GM23248 (cell line): ENCODE measurements around the gene KATNB1. TPM values are rescaled to one million over a fixed set of nuclear protein-coding genes. Genes with fewer than 3 reads are reported as not detected.

ENCODE experiments used
- DNase-seq: peaks from one replicate; pipeline ENCODE4 v3.0.0-alpha.2; 2015
- H2AFZ ChIP-seq: fragments of 200-600 bp; sonication (generic); 2 replicates; pipeline ENCODE4 v1.6.1; 2016; ENCODE audit warnings: antibody characterized with exemption
- H3F3A ChIP-seq: fragments of 200-600 bp; sonication (generic); 2 replicates; pipeline ENCODE4 v1.6.1; 2016; ENCODE audit warnings: mild to moderate bottlenecking, antibody characterized with exemption, mixed run types; ENCODE audit not compliant: insufficient read depth
- H3K27ac ChIP-seq: fragments of 200-600 bp; sonication (generic); 2 replicates; pipeline ENCODE4 v1.5.1; 2016; ENCODE audit warnings: mild to moderate bottlenecking
- H3K27me3 ChIP-seq: fragments of 200-600 bp; sonication (generic); replicated peaks from 2 replicates; pipeline ENCODE4 v1.6.1; 2016; ENCODE audit warnings: mild to moderate bottlenecking; ENCODE audit not compliant: insufficient read depth
- H3K36me3 ChIP-seq: fragments of 200-600 bp; sonication (generic); 2 replicates; pipeline ENCODE4 v1.6.1; 2016; ENCODE audit warnings: low read depth, mild to moderate bottlenecking
- H3K4me1 ChIP-seq: fragments of 200-600 bp; sonication (generic); 2 replicates; pipeline ENCODE4 v1.6.1; 2016; ENCODE audit warnings: mild to moderate bottlenecking; ENCODE audit not compliant: insufficient read depth
- H3K4me2 ChIP-seq: fragments of 200-600 bp; sonication (generic); one replicate; pipeline ENCODE4 v1.6.1; 2016; ENCODE audit warnings: mild to moderate bottlenecking; ENCODE audit not compliant: unreplicated experiment
- H3K4me3 ChIP-seq: fragments of 200-600 bp; sonication (generic); 2 replicates; pipeline ENCODE4 v1.5.1; 2016; ENCODE audit warnings: mild to moderate bottlenecking
- H3K79me2 ChIP-seq: fragments of 200-600 bp; sonication (generic); 2 replicates; pipeline ENCODE4 v1.6.1; 2016; ENCODE audit warnings: mild to moderate bottlenecking; ENCODE audit not compliant: insufficient read depth
- H3K9ac ChIP-seq: fragments of 200-600 bp; sonication (generic); 2 replicates; pipeline ENCODE4 v1.6.1; 2016; ENCODE audit warnings: mild to moderate bottlenecking
- H3K9me2 ChIP-seq: fragments of 200-600 bp; sonication (generic); 2 replicates; pipeline ENCODE4 v1.6.1; 2016; ENCODE audit warnings: mixed run types, mild to moderate bottlenecking, moderate library complexity; ENCODE audit not compliant: insufficient read depth
- H3K9me3 ChIP-seq: fragments of 200-600 bp; sonication (generic); one replicate; pipeline ENCODE4 v1.6.1; 2017; ENCODE audit warnings: low read depth
- H4K20me1 ChIP-seq: fragments of 200-600 bp; sonication (generic); 2 replicates; pipeline ENCODE4 v1.6.0; 2016; ENCODE audit not compliant: insufficient read depth
- EZH2 ChIP-seq: fragments of 200-600 bp; sonication (generic); IDR thresholded peaks from 2 replicates; pipeline ENCODE4 v1.6.1; 2018; ENCODE audit warnings: antibody characterized with exemption, mild to moderate bottlenecking; ENCODE audit not compliant: insufficient read depth, poor library complexity, severe bottlenecking
- EZH2phosphoT487 ChIP-seq: fragments of 200-600 bp; sonication (generic); IDR thresholded peaks from 2 replicates; pipeline ENCODE4 v1.6.1; 2018; ENCODE audit warnings: antibody characterized with exemption, moderate library complexity, mild to moderate bottlenecking, low read depth; ENCODE audit not compliant: insufficient read depth
- WGBS, 2 experiments: methylation state at CpG; one replicate each; pipeline ENCODE4 v1.1.6; 2015 to 2017; ENCODE audit warnings: low lambda C conversion rate in 2 of 2, low coverage in 1 of 2; ENCODE audit errors: missing lambda C conversion rate in 2 of 2; 5-methylcytosine and 5-hydroxymethylcytosine counted together
- in situ Hi-C: fragments of 300-500 bp; cut with MboI; formaldehyde crosslinking; loops from 2 replicates; pipeline ENCODE4 v1.15.0; 2020
- polyA plus RNA-seq: library from polyadenylated mRNA; unstranded; fragments of >200 nt; fragmentation: Nextera tagmentation; extraction: Ambion mirVana; gene quantifications from 2 replicates; pipeline ENCODE4 v1.2.1, GENCODE V29; 2016
- total RNA-seq: library from RNA; depleted of rRNA; stranded (reverse); fragments of >200 nt; shearing (Covaris generic); gene quantifications from 2 replicates; pipeline ENCODE4 v1.2.3, GENCODE V29; 2014

KATNB1 gene
- total and polyA plus RNA-seq, 2 experiments from 2014 or later = 19.3 to 20.2 TPM

GRCh38 chr16:57783883-57784282, 48.3 kb downstream of the KATNB1 start:
- H3K4me1 ChIP-seq = no peaks in the 10 kb centered on the region
- H4K20me1 ChIP-seq = no peaks in the 10 kb centered on the region
- H3K36me3 ChIP-seq = no peaks in the 10 kb centered on the region
- H3K79me2 ChIP-seq = peaks cover 11% of the 10 kb centered on the region; the same call in 1 of the 2 replicates
- in situ Hi-C loops = no loop called here
- 97 to 99% methylated on average over 8 of the region's 8 CpGs for WGBS, 2 experiments
- DNase-seq = no peak
- no peaks in the 10 kb centered on the region for H3K9me2 ChIP-seq
- H3K9me3 ChIP-seq = no peaks in the 10 kb centered on the region
- H3F3A ChIP-seq = peaks cover 5% of the 10 kb centered on the region; the same call in 1 of the 2 replicates
- H2AFZ ChIP-seq = no peak overlapping the region
- no peak overlapping the region for H3K4me2 ChIP-seq
- H3K27me3 ChIP-seq = no peaks in the 10 kb centered on the region
- H3K4me3 ChIP-seq = no peak overlapping the region
- no peak overlapping the region for H3K27ac ChIP-seq
- no peak overlapping the region for H3K9ac ChIP-seq
- TF ChIP-seq EZH2phosphoT487 (no peak), EZH2 (no peak)

DNA sequence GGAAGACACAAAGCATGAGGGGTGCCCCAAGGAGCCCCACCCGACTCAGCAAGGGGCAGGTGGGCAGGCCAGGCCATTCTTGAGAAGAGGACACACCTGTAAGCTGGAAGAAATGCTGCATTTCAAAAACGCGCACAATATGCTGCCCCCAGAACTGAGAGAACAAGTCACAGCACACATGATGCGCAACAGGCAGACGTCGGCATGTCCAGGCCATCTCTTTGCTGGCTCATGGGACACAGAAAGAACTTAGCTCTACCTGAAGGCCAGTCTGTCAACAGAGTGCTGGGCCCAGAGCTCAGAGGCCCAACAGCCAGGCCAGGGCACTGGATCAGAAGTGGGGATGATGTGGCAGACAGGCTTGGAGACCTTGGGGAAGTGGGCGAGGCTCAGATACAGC, 48.8 kb downstream of the KATNB1 start:
- Histone ChIP-seq H3F3A (peaks cover 5% of the 10 kb centered on the region; the same call in 1 of the 2 replicates), H3K9me3 (no peaks in the 10 kb centered on the region), H3K79me2 (peaks cover 11% of the 10 kb centered on the region; the same call in 1 of the 2 replicates), H3K9ac (no peak overlapping the region), H2AFZ (no peak overlapping the region), H3K4me1 (no peaks in the 10 kb centered on the region), H4K20me1 (no peaks in the 10 kb centered on the region), H3K36me3 (no peaks in the 10 kb centered on the region), H3K4me3 (no peak overlapping the region), H3K27ac (no peak overlapping the region), H3K4me2 (no peak overlapping the region), H3K27me3 (no peaks in the 10 kb centered on the region), H3K9me2 (no peaks in the 10 kb centered on the region)
- no peak for TF ChIP-seq EZH2
- no peak for TF ChIP-seq EZH2phosphoT487
- in situ Hi-C loops = no loop called here
- 90 to 93% methylated on average over 7 of the region's 7 CpGs for WGBS, 2 experiments
- DNase-seq = no peak

GRCh38 chr16:57785385-57785784, 49.8 kb downstream of the KATNB1 start:
- no peak overlapping the region for H3K4me3 ChIP-seq
- in situ Hi-C loops = no loop called here
- H2AFZ ChIP-seq = no peak overlapping the region
- no peak overlapping the region for H3K4me2 ChIP-seq
- H3K79me2 ChIP-seq = peaks cover 11% of the 10 kb centered on the region; the same call in 1 of the 2 replicates
- H3K27me3 ChIP-seq = no peaks in the 10 kb centered on the region
- no peak overlapping the region for H3K9ac ChIP-seq
- H3K4me1 ChIP-seq = no peaks in the 10 kb centered on the region
- peaks cover 5% of the 10 kb centered on the region; the same call in 1 of the 2 replicates for H3F3A ChIP-seq
- DNase-seq = no peak
- H4K20me1 ChIP-seq = no peaks in the 10 kb centered on the region
- TF ChIP-seq EZH2phosphoT487 (no peak), EZH2 (no peak)
- H3K9me3 ChIP-seq = no peaks in the 10 kb centered on the region
- no peaks in the 10 kb centered on the region for H3K9me2 ChIP-seq
- 94 to 96% methylated on average over 7 to 10 of the region's 10 CpGs for WGBS, 2 experiments
- H3K27ac ChIP-seq = no peak overlapping the region
- peaks cover 4% of the 10 kb centered on the region; the same call in 1 of the 2 replicates for H3K36me3 ChIP-seq

DNA sequence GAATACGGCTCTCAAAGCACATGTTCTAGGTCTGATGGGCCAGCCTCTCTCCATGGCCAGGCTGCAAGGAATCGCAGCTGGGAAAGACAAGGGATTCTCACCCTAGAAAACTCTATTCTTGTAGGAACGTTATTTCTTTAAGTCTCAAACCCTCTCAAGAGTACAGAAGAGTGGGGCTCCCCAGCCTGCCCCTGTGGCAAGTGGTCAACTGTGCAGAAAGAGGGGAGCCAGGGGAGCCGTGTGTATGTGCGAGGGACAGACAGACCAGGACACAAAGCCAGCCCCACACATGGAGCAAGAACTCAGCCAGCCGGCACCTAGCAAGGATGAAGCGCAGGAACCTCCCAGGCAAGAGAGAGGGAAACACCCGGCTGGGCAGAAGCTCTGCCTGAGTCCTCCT, 50.4 kb downstream of the KATNB1 start:
- in situ Hi-C loops = no loop called here
- peaks cover 5% of the 10 kb centered on the region; the same call in 1 of the 2 replicates for H3F3A ChIP-seq
- H2AFZ ChIP-seq = no peak overlapping the region
- no peaks in the 10 kb centered on the region for H3K27me3 ChIP-seq
- DNase-seq = no peak
- no peak overlapping the region for H3K4me3 ChIP-seq
- peaks cover 9% of the 10 kb centered on the region; the same call in 1 of the 2 replicates for H3K79me2 ChIP-seq
- no peaks in the 10 kb centered on the region for H3K9me2 ChIP-seq
- H4K20me1 ChIP-seq = no peaks in the 10 kb centered on the region
- TF ChIP-seq EZH2 = no peak
- TF ChIP-seq EZH2phosphoT487 = no peak
- H3K9ac ChIP-seq = no peak overlapping the region
- no peaks in the 10 kb centered on the region for H3K4me1 ChIP-seq
- H3K27ac ChIP-seq = no peak overlapping the region
- no peak overlapping the region for H3K4me2 ChIP-seq
- H3K36me3 ChIP-seq = peaks cover 9% of the 10 kb centered on the region; the same call in 1 of the 2 replicates
- H3K9me3 ChIP-seq = no peaks in the 10 kb centered on the region
- 93% methylated on average over 8 of the region's 8 CpGs for WGBS, 2 experiments
